PC-9 (cell line): ENCODE results near the gene FBXO41.

Experiments used
- EZH2 ChIP-seq: fragments of 200-600 bp; sonication (generic); IDR thresholded peaks from 2 replicates; pipeline ENCODE4 v1.8.0; 2017; ENCODE audit warnings: antibody characterized with exemption, low read depth
- TF ChIP-seq, protein P1 (sequence below): fragments of 200-600 bp; sonication (generic); conservative IDR thresholded peaks from 2 replicates; pipeline ENCODE4 v1.6.1; 2017; ENCODE audit warnings: mixed run types, antibody characterized with exemption, mild to moderate bottlenecking, moderate library complexity

DNA sequence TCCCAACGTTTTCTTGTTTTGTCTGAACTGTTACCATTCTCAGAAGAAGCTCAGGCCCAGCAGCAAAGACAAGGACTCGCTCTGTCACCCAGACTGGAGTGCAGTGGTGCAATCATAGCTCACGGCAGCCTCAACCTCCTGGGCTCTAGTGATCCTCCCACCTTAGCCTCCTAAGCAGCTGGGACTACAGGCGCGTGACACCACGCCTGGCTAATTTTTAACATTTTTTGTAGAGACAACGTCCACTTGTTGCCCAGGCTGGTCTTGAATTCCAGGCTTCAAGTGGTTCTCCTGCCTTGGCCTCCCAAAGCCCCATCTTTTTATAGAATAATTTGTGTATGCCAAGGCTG, 72.2 kb downstream of the FBXO41 start:
- TF ChIP-seq, protein P1, sequence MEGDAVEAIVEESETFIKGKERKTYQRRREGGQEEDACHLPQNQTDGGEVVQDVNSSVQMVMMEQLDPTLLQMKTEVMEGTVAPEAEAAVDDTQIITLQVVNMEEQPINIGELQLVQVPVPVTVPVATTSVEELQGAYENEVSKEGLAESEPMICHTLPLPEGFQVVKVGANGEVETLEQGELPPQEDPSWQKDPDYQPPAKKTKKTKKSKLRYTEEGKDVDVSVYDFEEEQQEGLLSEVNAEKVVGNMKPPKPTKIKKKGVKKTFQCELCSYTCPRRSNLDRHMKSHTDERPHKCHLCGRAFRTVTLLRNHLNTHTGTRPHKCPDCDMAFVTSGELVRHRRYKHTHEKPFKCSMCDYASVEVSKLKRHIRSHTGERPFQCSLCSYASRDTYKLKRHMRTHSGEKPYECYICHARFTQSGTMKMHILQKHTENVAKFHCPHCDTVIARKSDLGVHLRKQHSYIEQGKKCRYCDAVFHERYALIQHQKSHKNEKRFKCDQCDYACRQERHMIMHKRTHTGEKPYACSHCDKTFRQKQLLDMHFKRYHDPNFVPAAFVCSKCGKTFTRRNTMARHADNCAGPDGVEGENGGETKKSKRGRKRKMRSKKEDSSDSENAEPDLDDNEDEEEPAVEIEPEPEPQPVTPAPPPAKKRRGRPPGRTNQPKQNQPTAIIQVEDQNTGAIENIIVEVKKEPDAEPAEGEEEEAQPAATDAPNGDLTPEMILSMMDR, result no peak
- TF ChIP-seq EZH2, result no peak
